CD4-positive, alpha-beta T cell treated with Interleukin-4 for 4 hours (primary cell): Measurements from ENCODE around the gene CACNA1B.
"Not testable (repeated sequence)": the region's sequence is repeated elsewhere in the genome, so short reads cannot be mapped to it uniquely, and the experiment has no call there.

Source experiments
- DNase-seq: peaks from one replicate; pipeline ENCODE4 v3.0.0-alpha.2; 2020

CACNA1B gene

DNA sequence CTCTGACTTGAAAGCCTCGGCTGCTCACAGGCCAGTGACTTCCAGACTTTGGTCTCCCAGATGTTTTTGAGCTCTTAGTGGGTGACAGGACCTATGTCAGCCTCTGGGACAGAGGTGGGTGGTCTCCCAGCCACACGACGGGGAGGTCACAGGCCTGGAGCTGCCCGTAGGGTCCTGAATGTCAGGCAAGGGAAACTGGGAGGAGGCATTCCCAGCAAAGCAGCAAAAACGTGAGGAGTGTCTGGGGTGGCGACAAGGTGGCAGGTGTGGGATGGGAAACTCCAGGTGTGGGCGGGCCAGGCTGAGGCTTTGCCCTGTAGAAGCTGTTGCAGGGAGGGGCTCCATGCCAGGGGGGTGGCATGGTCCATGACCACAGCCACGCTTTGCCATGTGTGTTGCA is 110.5 kb downstream of the CACNA1B start:
- no peak for DNase-seq

DNA sequence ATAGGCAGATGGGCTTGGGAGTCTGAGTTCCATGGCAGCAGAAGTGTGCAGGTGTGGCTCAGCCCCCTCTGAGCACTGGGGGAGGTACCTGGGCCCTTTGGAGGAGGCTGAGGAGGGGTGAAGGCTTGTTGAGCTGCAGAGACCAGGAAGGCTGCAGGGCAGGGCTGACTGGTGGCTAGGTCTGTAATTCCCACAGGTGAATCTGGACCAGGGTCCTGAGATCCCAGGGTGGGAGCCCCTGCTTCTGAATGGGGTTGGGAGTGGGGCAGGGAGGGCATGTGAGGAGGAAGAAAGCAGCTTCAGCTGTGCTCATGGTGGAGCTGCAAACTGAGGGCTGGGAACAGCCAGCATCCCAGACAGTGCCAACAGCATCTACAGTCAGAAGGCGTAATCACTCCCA is 111.1 kb downstream of the CACNA1B start:
- DNase-seq: no peak

DNA sequence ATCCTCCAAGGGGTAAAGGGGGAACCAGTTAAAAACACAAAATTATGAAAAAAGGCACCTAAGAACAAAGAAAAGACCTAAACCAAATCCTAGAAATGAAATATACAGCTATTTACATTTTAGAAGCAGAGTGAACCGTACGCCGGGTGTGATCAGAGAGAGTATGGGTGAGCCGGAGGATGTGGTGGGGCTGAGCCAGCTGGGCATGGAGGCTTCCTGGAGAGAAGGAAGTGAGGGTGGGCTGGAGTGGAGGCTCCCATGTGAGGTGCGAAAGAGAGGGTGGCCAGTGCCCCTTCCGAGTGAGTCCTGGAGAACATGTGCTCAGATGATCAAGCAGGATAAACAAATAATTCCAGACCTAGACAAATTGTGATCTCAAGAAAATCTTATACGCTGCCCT is 111.6 kb downstream of the CACNA1B start:
- no peak for DNase-seq

DNA sequence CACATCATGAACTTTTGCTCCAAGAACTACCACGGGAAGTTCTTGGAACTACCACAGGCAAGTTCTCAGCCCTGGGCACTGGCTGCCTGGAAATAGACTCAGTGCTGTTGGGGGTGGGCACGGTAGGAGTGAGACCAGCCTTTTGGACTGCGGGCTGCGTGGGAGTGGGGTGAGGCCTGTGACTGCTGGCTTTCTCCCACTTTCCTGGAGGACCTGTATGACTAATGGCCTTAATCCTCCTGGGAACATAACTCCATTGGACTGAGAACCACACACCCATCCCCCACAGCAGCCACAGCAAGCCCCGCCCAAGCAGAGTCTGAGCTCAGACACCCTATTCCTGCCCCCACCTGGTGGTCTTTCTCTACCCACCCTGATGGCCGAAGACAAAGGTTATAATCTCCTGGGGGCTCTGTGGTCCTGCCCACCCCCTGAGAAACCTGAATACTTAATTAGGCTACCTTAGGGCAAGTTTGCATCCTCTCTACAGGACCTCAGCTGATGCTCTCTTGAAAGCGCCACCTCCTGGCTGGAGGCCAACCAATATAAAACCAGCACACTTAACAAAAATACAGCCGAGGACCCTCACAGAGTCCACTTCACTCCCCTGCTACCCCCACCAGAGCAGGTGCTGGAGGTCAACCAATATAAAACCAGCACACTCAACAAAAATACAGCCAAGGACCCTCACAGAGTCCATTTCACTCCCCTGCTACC is 112.6 kb downstream of the CACNA1B start:
- DNase-seq: no peak

DNA sequence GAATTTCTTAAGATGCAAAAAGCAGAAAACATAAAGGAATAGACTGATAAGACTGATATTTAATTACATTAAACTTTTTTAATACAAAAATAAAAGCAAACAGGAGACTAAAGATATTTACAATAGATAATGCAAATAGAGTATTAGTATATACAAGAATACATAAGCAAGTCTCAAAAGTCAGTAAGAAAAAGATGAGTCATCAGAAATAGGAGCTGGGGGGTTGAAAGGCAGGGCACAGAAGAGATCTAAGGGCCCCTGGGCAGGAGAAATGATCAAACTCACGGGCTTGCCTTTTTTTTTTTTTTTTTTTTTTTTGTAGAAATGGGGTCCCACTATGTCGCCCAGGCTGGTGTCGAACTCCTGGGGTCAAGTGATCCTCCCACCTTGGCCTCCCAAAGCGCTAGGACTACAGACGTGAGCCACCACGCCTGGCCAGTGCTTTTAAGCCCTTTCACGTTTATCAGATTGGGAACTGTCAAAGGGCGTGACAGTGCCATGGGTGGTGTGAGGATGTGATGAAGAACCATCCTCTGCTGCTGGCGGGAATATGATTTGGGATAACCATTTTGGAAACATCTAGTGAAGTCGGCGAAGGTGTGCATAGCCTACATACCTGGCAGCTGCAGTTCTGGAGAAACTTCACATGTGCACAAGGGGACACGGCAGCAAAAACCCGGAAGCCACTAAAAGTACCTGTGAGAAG is 126.1 kb downstream of the CACNA1B start:
- DNase-seq: no peak

DNA sequence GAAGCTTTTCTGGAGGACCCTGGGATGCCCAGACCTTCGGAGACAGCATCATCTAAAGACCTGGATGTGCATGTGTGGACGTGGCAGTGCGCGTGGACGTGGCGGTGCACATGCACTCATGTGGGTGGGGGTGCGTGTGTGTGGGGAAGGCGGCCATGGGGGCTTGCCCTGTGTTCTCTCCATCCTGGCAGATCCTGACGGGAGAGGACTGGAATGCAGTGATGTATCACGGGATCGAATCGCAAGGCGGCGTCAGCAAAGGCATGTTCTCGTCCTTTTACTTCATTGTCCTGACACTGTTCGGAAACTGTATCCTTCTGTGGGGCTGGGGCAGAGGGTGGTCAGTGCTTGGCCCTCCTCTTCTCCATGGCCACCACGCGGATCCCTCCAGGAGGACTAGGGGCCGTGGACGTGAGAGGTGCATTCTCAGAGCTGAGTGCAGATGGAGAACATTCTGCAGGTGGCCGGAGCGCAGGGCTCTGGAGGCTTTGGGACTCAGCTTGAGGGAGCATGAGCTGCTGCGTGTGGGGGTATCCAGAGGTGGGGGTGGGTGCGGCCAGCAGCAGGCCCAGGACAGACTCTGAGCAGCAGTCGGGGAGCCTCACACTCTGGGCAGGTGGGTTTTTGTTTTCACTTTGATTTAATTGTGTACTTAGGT is 129.1 kb downstream of the CACNA1B start:
- DNase-seq: no peak

DNA sequence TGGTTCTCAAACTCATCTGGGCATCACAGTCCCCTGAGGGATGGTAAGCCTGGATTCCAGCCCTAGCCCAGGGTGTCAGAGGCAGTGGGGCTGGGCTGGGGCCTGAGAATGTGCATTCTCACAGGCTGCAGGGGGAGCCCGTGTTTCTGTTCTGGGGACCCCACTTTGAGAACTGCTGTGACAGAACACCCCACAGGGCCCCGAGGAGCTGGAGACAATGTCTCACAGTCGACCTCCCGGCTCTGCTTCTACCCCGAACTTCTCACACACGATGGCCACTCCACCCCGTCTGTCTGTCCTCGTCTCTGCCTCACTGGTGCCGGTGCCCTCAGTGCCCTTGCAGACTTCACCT is 130.0 kb downstream of the CACNA1B start:
- no peak for DNase-seq

DNA sequence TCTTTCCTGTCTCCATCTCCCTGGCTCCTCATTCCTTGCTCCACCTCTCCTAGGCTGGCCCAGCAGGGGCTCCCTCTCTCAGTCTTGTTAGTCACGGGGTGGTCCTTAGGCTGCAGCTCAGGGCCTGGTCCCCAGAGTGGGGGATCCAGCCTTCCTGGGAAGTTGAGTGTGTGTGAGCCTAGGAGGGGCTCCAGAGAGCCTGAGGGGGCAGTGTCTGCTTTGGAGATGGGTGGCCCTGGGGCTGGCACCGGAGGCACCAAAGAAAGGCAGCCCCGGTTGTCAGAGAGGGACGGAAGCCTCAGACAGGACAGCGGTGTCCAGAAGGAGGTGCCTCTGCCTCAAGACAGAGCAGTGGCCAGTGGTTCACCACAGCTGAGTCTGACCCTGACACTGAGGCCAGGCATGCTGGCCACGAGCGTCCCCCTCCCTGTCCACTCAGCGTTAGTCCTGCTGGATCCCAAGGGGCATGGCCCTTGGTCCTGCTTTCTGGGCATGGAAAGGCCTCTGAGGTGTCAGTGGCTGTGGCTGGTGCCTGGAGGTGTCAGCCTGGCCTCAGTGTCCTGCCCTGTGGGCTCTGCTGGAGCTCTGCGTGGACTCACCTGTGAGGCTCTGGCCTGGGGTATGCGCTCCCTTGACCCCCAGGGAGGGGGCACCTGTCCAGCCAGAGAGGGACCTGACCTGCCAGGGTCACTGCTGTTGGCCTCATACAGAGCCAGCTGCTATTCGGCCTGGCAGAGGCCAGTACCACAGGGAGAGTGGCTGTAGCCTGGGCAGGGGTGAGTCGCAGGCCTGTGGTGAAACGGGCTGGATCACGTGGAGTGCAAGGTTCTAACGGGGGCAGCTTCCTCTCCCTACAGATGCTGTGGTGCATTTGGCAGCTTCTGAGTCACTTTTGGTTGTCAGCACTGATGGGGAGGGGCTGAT is 130.6 kb downstream of the CACNA1B start:
- DNase-seq: no peak

DNA sequence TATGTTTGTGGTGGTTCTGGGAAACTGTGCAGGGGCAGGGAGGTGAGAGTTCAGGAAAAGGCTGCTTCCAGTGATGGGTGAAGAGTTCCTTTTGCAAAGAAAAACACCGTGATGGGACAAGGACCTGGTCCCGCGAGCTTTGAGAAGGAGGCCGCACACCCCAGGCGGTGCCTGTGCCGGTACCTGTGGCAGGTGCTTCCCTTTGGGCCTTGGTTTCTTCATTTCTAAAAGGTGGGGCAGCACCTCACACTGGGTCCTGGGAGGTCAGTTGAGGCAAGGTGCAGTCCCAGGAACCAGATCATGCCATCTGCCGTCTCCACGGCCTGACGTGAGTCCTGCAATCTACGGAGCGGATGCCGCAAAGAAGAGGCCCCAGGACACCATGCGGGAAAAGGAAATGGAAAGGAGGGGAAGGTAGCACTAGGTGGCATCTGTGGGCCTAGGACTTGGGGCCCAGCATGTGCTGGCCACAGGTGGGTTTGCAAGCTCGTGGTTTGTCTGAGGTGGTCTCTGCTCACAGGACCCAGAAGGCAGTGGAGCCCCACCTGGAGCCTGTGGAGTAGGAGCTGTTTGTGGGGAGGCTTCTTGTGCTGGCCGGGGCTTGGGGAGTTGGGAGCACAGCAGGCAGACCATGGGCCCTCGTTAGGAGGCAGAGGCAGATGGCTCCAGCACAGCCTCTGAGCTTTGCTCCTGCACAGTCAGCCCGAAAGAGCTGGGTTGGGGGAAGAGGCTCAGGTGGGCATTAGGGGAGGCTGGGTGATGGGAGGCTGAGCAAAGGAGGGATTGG is 131.6 kb downstream of the CACNA1B start:
- DNase-seq: no peak

DNA sequence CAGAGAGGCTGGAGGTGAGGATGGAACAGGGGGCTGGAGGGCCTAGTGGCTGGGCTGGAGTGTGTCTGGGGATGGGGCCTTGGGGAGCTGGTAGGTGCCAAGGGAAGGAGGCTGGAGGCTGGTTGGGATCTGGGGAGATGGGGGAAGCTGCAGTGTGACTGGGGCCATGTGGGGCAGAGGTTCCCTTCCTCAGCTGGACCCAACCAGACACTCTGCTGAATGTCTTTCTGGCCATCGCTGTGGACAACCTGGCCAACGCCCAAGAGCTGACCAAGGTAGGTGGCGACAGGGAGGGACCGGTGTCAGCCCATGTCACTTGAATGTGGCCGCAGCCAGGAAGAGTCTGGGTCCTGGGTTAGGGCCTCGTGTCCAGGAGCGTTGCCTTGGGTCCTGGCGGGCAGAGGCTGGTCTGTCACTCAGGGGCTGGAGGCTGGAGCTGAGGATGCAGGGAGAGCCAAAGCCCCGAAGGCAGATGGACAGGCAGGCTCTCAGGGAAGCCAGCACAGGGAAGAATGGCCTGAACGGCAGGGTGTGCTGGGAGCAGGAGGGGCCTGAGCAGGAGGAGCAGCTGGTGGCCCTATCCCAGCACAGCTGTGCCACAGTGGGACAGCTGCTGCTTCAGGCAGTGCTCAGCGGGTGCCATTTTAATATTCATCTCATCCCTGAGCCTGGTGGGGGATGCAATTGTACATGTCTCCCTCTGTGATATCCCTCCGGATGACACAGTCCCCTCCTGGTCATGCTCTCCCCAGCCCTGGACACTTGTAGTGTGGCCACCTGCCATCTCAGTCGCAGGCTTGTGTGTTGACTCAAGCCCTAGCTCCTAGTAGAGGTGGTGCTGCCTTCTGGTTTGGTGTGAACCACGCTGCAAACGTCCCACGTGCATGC is 132.5 kb downstream of the CACNA1B start:
- no peak for DNase-seq

DNA sequence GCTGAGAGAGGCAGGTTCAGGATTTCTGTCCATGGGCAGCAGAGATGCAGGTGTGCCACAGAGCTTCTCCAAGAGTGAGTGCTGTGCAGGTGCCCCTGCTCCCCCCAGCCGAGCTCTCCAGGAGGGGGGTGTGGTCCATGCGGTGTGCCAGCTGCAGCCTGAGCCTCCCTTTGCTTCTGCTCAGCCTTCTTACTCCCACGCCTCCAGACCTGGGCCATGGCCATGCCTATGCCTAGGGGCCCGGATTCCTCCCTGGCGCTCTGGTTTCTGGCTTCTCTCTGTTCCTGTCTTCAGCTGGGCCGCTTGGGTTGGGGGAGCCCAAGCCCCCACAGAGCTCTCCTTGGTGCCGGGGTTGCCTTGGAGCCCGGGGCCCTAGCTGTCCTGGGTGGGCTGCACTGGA is 133.3 kb downstream of the CACNA1B start:
- DNase-seq: no peak

DNA sequence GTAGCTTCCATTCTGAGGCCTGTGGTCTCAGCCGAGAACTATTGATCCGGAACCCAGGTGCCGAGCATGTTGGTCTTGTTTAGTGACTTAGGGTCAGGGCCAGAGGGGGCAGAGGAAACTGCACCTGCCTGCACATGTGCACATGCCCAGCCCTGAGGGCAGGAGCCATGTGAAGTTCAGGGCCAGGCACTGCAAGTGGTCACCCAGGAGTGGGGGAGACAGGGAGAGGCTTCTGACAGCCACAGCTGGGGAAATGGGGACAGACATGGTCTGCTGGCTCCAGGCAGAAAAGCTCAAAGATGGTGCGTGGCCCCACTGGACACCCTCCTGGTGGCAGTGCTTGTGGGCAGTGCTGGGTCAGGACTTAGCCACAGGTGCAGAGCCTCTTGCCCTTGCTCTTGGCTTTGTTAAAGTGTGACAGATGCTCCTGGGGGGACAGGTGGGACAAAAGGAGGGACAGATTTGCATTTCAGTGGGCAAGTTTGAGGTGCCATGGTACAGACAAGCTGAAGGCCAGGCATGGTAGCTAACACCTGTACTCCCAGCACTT is 134.4 kb downstream of the CACNA1B start:
- DNase-seq: no peak

DNA sequence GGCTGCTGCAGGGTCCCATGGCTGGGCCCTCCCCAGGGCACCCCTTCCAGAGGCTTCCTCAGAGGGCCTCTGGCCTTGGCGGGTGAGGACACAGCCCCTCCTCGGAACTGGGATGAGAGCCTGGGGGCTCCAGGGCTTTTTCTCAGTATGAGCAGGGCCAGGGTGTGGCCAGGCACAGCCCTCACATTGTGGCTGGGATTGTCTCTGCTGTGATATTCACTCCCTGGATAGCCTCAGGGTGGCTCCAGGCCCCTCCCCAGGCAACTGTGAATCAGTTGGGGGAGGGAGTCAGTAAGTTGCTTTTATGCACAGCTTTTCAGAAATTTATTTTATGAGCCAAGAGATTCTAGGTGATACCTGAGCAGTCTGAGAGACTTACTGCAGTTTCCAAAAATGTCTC is 135.7 kb downstream of the CACNA1B start:
- no peak for DNase-seq

DNA sequence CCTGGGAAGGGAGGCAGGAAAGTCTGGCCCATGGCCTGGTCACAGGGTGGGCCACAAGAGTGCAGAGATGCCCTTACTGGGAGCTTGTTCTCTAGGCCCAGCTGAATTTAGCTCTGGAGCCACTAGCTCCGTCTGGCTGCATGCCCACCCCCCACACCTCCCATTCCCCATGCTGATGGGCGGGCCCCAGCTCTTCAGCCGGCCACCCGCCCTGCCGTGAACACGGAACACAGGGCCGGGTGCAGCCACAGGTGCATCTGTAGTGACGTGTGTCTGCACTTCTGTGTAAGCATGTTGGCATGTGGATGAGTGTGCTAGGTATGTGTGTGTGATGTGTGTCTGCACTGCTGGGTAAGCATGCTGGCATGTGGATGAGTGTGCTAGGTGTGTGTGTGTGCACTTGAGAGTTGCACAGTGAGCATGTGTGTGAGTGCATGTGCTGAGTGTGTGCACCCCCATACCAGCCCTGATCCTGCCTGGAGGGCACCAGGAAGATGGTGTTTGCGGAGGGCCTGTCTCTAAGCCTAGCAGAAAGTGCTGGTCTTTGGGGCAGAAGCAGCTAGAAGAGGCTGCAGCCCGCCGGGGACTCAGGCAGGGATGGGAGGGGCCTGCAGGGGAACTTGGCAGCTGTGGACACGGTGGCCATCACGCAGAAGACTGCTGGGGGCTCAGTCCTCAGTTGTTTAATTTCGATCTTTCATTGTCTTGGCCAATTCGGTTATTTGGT is 136.4 kb downstream of the CACNA1B start:
- DNase-seq: no peak

DNA sequence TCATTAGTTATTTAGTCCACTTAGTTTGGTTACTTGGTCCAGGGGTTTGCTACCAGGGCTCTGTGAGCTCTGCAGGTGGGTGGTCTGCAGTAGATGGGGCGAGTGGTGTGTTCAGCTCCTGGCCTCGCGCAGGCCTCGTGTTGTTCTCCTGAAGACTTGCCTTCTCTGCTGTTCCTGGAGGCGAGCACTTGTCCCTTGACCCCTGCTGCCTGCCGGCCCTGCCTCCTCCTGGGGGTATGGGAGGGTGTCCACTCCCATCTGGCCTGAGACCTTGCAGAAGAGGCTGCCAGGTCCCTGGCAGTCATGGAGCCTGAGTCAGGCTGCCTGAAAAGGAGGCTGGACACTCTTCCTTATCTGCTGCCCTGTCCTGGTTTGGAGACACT is 137.0 kb downstream of the CACNA1B start:
- DNase-seq: no peak

DNA sequence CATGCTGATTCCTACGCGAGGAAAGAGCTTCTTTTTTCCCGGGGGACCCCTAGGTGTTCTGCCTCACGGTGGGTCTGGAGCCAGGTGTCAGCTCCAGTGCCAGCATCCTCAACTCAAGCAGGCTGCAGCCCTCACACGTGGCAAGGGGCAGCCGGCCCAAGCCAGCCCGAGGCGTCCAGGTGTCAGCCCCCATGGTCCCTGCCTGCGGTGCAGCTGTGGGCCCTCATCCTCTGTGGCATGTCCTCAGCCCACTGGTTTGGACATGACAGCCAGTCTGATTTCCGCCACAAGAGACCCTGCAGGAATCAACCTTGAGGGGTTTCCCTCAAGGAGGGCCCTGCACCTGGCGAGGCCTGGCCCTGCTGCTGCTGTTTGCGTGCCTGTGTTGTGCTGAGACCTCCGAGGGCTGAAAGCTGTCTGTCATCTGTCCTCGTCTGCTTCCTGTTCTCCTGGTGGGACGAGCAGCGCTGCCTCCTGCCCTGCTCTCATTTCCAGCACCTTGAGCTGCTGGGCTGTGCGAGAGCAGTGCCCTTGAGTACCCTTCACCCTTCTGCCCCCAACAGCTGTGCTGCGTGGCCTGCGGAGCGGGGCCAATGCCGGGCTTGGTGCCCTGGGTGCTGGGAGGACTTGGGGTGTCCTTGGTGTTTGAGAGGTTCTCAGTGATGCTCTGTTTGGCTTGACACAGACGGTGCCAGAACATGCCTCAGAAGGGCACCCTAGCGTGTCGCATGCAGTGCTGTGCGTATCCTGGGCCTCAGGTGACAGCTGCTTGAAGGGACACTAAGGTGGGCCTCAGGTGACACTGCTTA is 137.6 kb downstream of the CACNA1B start:
- no peak for DNase-seq

DNA sequence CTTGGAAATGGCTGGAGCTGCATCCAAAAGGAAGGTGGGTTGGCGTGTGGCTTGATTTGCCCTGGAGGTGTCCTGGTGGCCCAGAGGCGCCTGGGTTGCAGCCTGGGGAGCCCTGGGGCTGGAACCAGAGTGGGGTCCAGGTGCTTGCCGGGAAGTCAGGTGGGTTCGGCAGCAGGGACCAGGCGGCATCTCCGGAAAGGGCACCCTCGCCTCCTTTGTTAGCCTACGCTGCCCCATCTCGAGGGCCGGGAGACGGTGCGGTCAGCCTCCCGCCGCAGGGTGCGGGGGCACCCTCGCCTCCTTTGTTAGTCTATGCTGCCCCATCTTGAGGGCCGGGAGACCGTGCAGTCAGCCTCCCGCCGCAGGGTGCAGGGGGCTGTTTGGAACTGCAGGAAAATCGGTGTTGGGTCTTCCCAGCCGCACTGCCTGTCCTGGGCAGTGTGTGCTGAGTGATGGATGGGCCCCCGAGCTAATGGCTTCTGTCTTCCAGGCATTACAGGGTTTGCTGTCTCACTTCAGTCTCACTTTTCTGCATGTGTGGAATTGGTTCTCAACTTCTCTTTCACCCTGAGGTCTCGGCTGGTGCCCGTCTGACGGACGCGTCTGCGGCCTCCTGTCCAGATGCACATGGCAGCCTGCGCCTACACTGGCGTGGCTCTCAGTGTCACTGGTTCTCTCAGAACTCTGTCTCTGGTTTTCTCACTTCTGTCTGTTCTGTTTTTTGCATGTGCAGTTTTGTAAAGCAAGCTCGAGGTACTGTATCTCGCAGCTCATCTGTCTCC is 139.0 kb downstream of the CACNA1B start:
- no peak for DNase-seq

DNA sequence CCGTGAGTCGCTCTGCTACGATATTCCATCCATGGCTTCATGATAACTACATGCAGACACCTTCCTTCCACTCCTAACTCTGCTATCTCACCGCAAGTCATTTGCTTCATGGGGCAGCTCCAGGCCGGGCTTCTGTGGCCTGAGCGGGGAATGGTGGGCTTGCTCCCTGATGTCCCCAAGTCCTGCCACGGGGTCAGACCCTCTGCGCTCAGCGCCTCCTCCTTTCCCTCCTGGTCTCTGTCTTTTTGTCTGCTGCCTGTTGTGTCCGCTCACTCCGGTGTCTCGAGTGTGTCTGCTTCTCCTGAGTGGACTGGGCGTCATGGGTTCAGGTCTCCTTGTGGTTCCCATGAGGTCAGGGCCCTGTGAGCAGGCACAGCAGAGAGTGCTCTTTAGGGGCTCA is 139.6 kb downstream of the CACNA1B start:
- DNase-seq: no peak

DNA sequence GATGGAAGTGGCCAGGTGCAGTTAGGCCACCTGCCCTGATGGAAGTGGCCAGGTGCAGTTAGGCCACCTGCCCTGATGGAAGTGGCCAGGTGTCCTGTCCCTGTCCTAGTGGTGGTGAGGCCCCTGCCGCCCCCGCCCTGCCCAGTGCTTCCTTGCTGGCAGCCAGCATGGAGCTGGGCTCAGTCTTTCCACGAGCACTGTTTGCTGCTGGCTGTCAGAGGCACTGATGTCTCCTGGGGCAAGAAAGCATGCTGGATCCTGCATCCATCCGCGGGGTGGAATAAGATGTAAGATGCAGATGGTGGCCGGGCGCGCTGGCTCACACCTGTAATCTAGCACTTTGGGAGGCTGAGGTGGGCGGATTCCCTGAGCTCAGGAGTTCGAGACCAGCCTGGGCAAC is 141.9 kb downstream of the CACNA1B start:
- not testable (repeated sequence) for DNase-seq
